ENCODE measurements around the gene NPFFR1.
A peak's percentile ranks its signal among the peaks of the same experiment; 100 is the strongest.
"Not testable (repeated sequence)": the region's sequence is repeated elsewhere in the genome, so short reads cannot be mapped to it uniquely, and the experiment has no call there.

Gene NPFFR1

GRCh38 chr10:70260259-70260658 lies 23.5 kb downstream of the NPFFR1 start:
- TF ChIP-seq MAX (IDR thresholded peaks at IDR 0.05; ENCODE audit: low read depth, low read length) (no peak), CTCF (IDR thresholded peaks at IDR 0.05; ENCODE audit: low read depth, low read length) (peak; percentile 4)
- H3K4me3 ChIP-seq (ENCODE audit: low read depth, low read length), result no peak overlapping the region
- no peak for DNase-seq (ENCODE audit: low read depth)

- H3K4me3 ChIP-seq (ENCODE audit: low read depth, low read length), result no peak overlapping the region
- TF ChIP-seq POLR2A (IDR thresholded peaks at IDR 0.05; ENCODE audit: extremely low read depth, insufficient read length) (no peak), MYC (IDR thresholded peaks at IDR 0.05; ENCODE audit: low read depth, low read length) (no peak), CTCF (IDR thresholded peaks at IDR 0.05; ENCODE audit: low read depth, low read length) (no peak), MAX (IDR thresholded peaks at IDR 0.05; ENCODE audit: low read depth, low read length) (no peak)
- DNase-seq (ENCODE audit: low read depth), result peak; percentile 37
Observed at GRCh38 chr10:70258216-70258615, 25.6 kb downstream of the NPFFR1 start.

- not testable (repeated sequence) for DNase-seq (ENCODE audit: low read depth); H3K4me3 ChIP-seq (ENCODE audit: low read depth, low read length)
Observed at GRCh38 chr10:70257816-70258215, 26.0 kb downstream of the NPFFR1 start.

- no peak overlapping the region for H3K4me3 ChIP-seq (ENCODE audit: low read depth, low read length)
- TF ChIP-seq MYC (IDR thresholded peaks at IDR 0.05; ENCODE audit: low read depth, low read length), result no peak
- TF ChIP-seq POLR2A (IDR thresholded peaks at IDR 0.05; ENCODE audit: extremely low read depth, insufficient read length), result no peak
- no peak for TF ChIP-seq MAX (IDR thresholded peaks at IDR 0.05; ENCODE audit: low read depth, low read length)
- no peak for TF ChIP-seq CTCF (IDR thresholded peaks at IDR 0.05; ENCODE audit: low read depth, low read length)
- no peak for DNase-seq (ENCODE audit: low read depth)
Observed at GRCh38 chr10:70256463-70256862, 27.3 kb downstream of the NPFFR1 start.

- TF ChIP-seq MYC (IDR thresholded peaks at IDR 0.05; ENCODE audit: low read depth, low read length) (no peak), CTCF (IDR thresholded peaks at IDR 0.05; ENCODE audit: low read depth, low read length) (no peak), MAX (IDR thresholded peaks at IDR 0.05; ENCODE audit: low read depth, low read length) (no peak), POLR2A (IDR thresholded peaks at IDR 0.05; ENCODE audit: extremely low read depth, insufficient read length) (no peak)
- no peak overlapping the region for H3K4me3 ChIP-seq (ENCODE audit: low read depth, low read length)
- no peak for DNase-seq (ENCODE audit: low read depth)
Observed at GRCh38 chr10:70255329-70256299, 28.2 kb downstream of the NPFFR1 start.

- TF ChIP-seq MAX (IDR thresholded peaks at IDR 0.05; ENCODE audit: low read depth, low read length), result no peak
- no peak for TF ChIP-seq MYC (IDR thresholded peaks at IDR 0.05; ENCODE audit: low read depth, low read length)
- TF ChIP-seq CTCF (IDR thresholded peaks at IDR 0.05; ENCODE audit: low read depth, low read length), result no peak
- TF ChIP-seq POLR2A (IDR thresholded peaks at IDR 0.05; ENCODE audit: extremely low read depth, insufficient read length), result no peak
- H3K4me3 ChIP-seq (ENCODE audit: low read depth, low read length), result no peak overlapping the region
- DNase-seq (ENCODE audit: low read depth), result no peak
Observed at GRCh38 chr10:70254778-70255328, 29.0 kb downstream of the NPFFR1 start.

All from NB4 (cell line).